A673 (cell line): Measurements from ENCODE around the gene TMEM106C. TPM values are rescaled to one million over a fixed set of nuclear protein-coding genes. Genes with fewer than 3 reads are reported as not detected.

ENCODE experiments used
- BruUV-seq: library from RNA; stranded (reverse); fragments of 400-500 nt; replicated peaks from 2 replicates; lab custom pipeline; 2021; lab: Mats Ljungman, UMichigan
- CTCF ChIA-PET: fragments of 300-600 bp; sonication (Branson Sonifier 250); formaldehyde crosslinking; loops from one replicate; lab custom pipeline; 2022; ENCODE audit warnings: antibody characterized with exemption; lab: Charles Lee
- POLR2A ChIA-PET: fragments of 300-600 bp; sonication (Branson Sonifier 250); formaldehyde crosslinking; loops from one replicate; lab custom pipeline; 2022; ENCODE audit warnings: antibody characterized with exemption; ENCODE audit not compliant: low non-redundant PET; lab: Charles Lee
- DNase-seq: peaks from one replicate; pipeline ENCODE4 v3.0.0-alpha.2; 2015; ENCODE audit warnings: low spot score
- H3K27ac ChIP-seq: fragments of 200-600 bp; sonication (generic); 2 replicates; pipeline ENCODE4 v1.5.1; 2016; ENCODE audit warnings: mixed run types, low read depth, mild to moderate bottlenecking, mixed read lengths, antibody characterized with exemption, low read length; ENCODE audit not compliant: poor library complexity, severe bottlenecking
- H3K27me3 ChIP-seq: fragments of 200-600 bp; sonication (generic); replicated peaks from 2 replicates; pipeline ENCODE4 v1.6.1; 2017; ENCODE audit warnings: mixed run types, low read depth, mild to moderate bottlenecking, mixed read lengths, antibody characterized with exemption, low read length; ENCODE audit not compliant: insufficient read depth, poor library complexity
- H3K36me3 ChIP-seq: fragments of 200-600 bp; sonication (generic); 2 replicates; pipeline ENCODE4 v1.6.1; 2016; ENCODE audit warnings: mixed run types, mild to moderate bottlenecking, mixed read lengths, antibody characterized with exemption, low read length; ENCODE audit not compliant: insufficient read depth, poor library complexity, severe bottlenecking
- H3K4me1 ChIP-seq: fragments of 200-600 bp; sonication (generic); 2 replicates; pipeline ENCODE4 v1.6.1; 2017; ENCODE audit warnings: mixed run types, mild to moderate bottlenecking, mixed read lengths, antibody characterized with exemption, low read length; ENCODE audit not compliant: insufficient read depth, poor library complexity, severe bottlenecking
- H3K4me3 ChIP-seq: fragments of 200-600 bp; sonication (generic); 2 replicates; pipeline ENCODE4 v1.5.1; 2016; ENCODE audit warnings: low read depth, mixed run types, mild to moderate bottlenecking, mixed read lengths, low read length; ENCODE audit not compliant: poor library complexity, severe bottlenecking
- H3K9me3 ChIP-seq: fragments of 200-600 bp; sonication (generic); 2 replicates; pipeline ENCODE4 v1.6.1; 2016; ENCODE audit warnings: mixed run types, low read depth, mild to moderate bottlenecking, mixed read lengths, antibody characterized with exemption, low read length; ENCODE audit not compliant: poor library complexity, severe bottlenecking
- EZH2 ChIP-seq: fragments of 200-600 bp; sonication (generic); IDR thresholded peaks from 2 replicates; pipeline ENCODE4 v1.6.1; 2017; ENCODE audit warnings: borderline replicate concordance, low read depth, mild to moderate bottlenecking, mixed read lengths, antibody characterized with exemption, low read length; ENCODE audit not compliant: poor library complexity, severe bottlenecking
- intact Hi-C: fragments of 100-400 bp; cut with micrococcal nuclease; formaldehyde crosslinking; loops from one replicate; pipeline ENCODE4 v1.10.0; 2022; ENCODE audit not compliant: unreplicated experiment
- total RNA-seq: library from RNA; stranded (reverse); gene quantifications from 2 replicates; pipeline ENCODE4 v1.2.3, GENCODE V29; 2021
- TF ChIP-seq, protein P1 (sequence below): fragments of 300-800, 200-600 bp; sonication (generic); conservative IDR thresholded peaks from 2 replicates; pipeline ENCODE4 v1.5.1; 2017; ENCODE audit warnings: low read depth, mild to moderate bottlenecking, antibody characterized with exemption, low read length, moderate library complexity, mixed read lengths

The TMEM106C gene
- total RNA-seq, 1 experiment from 2014 or later = 182 TPM

DNA sequence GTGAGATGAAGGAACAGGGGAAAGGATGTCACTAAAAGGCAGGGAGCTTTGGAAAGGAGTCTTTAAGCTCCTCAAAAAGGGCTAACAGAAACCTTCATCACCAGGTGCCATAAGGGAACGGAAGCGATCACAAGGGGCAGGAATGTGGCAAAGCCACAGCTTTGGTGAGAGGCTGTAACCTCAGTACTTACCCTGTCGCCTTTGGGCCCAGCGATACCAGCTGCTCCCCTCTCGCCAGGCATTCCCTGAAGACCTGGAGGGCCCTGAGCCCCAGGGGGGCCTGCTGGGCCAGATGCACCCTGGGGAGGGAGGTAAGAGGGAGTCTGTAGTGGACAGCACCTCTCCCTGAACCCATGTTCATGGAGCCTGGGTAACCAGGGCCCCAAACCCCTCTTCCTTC, 18.9 kb downstream of the TMEM106C start:
- Histone ChIP-seq H3K27ac (no peak overlapping the region), H3K4me1 (no peaks in the 10 kb centered on the region), H3K27me3 (no peaks in the 10 kb centered on the region), H3K36me3 (no peaks in the 10 kb centered on the region), H3K4me3 (no peak overlapping the region), H3K9me3 (no peaks in the 10 kb centered on the region)
- DNase-seq = no peak
- no TSS peak for BruUV-seq
- CTCF ChIA-PET = no interaction called here
- intact Hi-C loops = no loop called here
- no peak for TF ChIP-seq EZH2
- POLR2A ChIA-PET = no interaction called here

DNA sequence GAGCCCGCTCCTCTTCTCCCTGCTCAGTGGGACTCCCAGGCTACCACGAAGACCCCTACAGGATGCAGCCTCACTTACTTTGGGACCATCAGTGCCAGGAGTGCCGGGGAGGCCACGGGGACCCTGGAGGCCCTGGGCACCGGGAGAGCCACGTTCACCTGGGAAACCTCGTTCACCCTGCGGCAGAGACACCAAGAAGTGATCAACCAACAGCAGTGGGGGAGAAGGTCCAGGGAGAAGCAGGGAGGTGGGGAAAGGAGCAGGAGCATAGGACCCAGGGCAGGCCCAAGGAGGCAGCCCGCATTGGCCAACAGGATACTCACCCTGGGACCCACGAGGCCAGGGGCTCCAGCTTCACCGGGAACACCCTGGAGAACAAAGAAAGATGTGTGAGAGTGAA, 19.4 kb downstream of the TMEM106C start:
- CTCF ChIA-PET = no interaction called here
- intact Hi-C loops = no loop called here
- no peak for DNase-seq
- H3K27ac ChIP-seq = no peak overlapping the region
- BruUV-seq = no TSS peak
- no peak for TF ChIP-seq EZH2
- TF ChIP-seq, protein P1, sequence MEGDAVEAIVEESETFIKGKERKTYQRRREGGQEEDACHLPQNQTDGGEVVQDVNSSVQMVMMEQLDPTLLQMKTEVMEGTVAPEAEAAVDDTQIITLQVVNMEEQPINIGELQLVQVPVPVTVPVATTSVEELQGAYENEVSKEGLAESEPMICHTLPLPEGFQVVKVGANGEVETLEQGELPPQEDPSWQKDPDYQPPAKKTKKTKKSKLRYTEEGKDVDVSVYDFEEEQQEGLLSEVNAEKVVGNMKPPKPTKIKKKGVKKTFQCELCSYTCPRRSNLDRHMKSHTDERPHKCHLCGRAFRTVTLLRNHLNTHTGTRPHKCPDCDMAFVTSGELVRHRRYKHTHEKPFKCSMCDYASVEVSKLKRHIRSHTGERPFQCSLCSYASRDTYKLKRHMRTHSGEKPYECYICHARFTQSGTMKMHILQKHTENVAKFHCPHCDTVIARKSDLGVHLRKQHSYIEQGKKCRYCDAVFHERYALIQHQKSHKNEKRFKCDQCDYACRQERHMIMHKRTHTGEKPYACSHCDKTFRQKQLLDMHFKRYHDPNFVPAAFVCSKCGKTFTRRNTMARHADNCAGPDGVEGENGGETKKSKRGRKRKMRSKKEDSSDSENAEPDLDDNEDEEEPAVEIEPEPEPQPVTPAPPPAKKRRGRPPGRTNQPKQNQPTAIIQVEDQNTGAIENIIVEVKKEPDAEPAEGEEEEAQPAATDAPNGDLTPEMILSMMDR = no peak
- H3K27me3 ChIP-seq = no peaks in the 10 kb centered on the region
- no peaks in the 10 kb centered on the region for H3K36me3 ChIP-seq
- POLR2A ChIA-PET = no interaction called here
- no peak overlapping the region for H3K4me3 ChIP-seq
- H3K4me1 ChIP-seq = no peaks in the 10 kb centered on the region
- H3K9me3 ChIP-seq = no peaks in the 10 kb centered on the region

DNA sequence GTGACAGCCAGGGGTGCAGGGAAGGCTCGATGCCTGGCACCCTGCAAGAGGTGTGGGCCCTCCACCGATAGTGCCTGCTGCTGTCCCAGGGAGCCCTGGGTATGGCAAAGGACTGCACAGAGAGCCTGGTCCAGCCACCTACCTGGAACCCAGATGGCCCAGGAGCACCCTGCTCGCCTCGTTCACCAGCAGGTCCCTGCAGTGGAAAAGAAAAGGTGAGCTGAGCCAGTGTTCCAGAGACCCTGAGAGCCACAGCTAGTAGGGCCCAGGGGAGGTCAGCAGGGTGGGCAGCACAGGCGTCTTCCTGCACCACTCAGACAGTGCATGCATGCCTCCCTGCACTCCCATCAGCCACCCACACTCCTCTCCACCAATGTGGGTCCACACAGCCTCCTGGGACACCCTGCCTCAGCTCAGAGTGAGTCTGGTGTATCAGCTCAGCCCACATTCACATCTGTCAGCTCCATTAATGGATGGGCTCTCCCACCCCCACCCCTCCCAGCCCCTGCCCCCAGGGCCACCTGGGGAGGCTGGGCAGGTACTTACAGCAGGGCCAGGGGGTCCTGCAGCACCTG, 20.2 kb downstream of the TMEM106C start:
- H3K27ac ChIP-seq = no peak overlapping the region
- no peaks in the 10 kb centered on the region for H3K36me3 ChIP-seq
- TF ChIP-seq EZH2 = no peak
- TF ChIP-seq, protein P1 = no peak
- no peaks in the 10 kb centered on the region for H3K4me1 ChIP-seq
- H3K4me3 ChIP-seq = no peak overlapping the region
- DNase-seq = no peak
- ChIA-PET POLR2A (no interaction called here), CTCF (no interaction called here)
- intact Hi-C loops = no loop called here
- no TSS peak for BruUV-seq
- no peaks in the 10 kb centered on the region for H3K27me3 ChIP-seq
- no peaks in the 10 kb centered on the region for H3K9me3 ChIP-seq

DNA sequence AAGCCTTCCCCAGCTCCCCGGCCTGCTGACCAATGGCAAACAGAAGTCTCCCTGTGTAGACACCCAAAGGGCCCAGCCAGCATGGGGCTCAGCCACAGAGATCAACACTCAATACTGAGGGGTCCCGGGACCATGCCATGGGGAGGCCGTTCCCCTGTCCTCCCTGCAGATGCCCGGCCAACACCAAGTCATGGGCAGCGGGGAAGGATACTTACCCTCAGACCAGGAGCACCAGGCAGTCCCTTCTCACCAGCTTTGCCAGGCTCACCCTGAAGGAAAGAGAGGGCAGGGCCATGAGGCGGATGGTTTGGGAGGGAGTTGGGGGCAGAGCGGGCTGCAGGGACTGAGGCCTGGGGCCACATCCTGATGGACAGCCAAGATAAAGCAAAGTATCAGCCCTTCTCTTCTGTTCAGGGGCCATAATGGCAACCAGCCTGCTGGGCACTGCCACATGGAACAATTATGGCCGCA, 21.0 kb downstream of the TMEM106C start:
- TF ChIP-seq, protein P1 = no peak
- TF ChIP-seq EZH2 = no peak
- no peak for DNase-seq
- Histone ChIP-seq H3K4me1 (no peaks in the 10 kb centered on the region), H3K9me3 (no peaks in the 10 kb centered on the region), H3K27ac (no peak overlapping the region), H3K36me3 (no peaks in the 10 kb centered on the region), H3K4me3 (no peak overlapping the region), H3K27me3 (no peaks in the 10 kb centered on the region)
- intact Hi-C loops = no loop called here
- BruUV-seq = no TSS peak
- CTCF ChIA-PET = no interaction called here
- POLR2A ChIA-PET = no interaction called here
